GM21619 (cell line): ENCODE results near the gene DDX10.
A peak's percentile ranks its signal among the peaks of the same experiment; 100 is the strongest.

Experiments
- ATAC-seq: cut with Tn5 transposase; IDR thresholded peaks from one replicate; pipeline ENCODE4 v1.9.1; 2021; ENCODE audit not compliant: unreplicated experiment

The DDX10 gene

GRCh38 chr11:108654994-108655631 is 9.8 kb upstream of the DDX10 start:
- ATAC-seq: no peak

- ATAC-seq: peak; percentile 19
Observed at GRCh38 chr11:108662700-108663099, 2.2 kb upstream of the DDX10 start.

GRCh38 chr11:108663154-108663877 is 1.6 kb upstream of the DDX10 start:
- peak; percentile 53 for ATAC-seq

- no peak for ATAC-seq
Observed at GRCh38 chr11:108666373-108666772, 1.5 kb downstream of the DDX10 start.

GRCh38 chr11:108669286-108669685 is 4.4 kb downstream of the DDX10 start:
- no peak for ATAC-seq

GRCh38 chr11:108669711-108670110 is 4.8 kb downstream of the DDX10 start:
- no peak for ATAC-seq

GRCh38 chr11:108670451-108670850 is 5.6 kb downstream of the DDX10 start:
- ATAC-seq: no peak

GRCh38 chr11:108672113-108672512 is 7.2 kb downstream of the DDX10 start:
- no peak for ATAC-seq

- ATAC-seq: no peak
Observed at GRCh38 chr11:108672786-108673185, 7.9 kb downstream of the DDX10 start.

- no peak for ATAC-seq
Observed at GRCh38 chr11:108679045-108679444, 14.2 kb downstream of the DDX10 start.

GRCh38 chr11:108680271-108680670 is 15.4 kb downstream of the DDX10 start:
- no peak for ATAC-seq

- ATAC-seq: no peak
Observed at GRCh38 chr11:108685419-108686130, 20.7 kb downstream of the DDX10 start.

GRCh38 chr11:108693852-108694251 is 29.0 kb downstream of the DDX10 start:
- no peak for ATAC-seq

- ATAC-seq: no peak
Observed at GRCh38 chr11:108694846-108695245, 30.0 kb downstream of the DDX10 start.

- peak; percentile 73 for ATAC-seq
Observed at GRCh38 chr11:108697872-108698473, 33.1 kb downstream of the DDX10 start.

GRCh38 chr11:108698844-108699642 is 34.2 kb downstream of the DDX10 start:
- ATAC-seq: peak; percentile 77

GRCh38 chr11:108703916-108704315 is 39.0 kb downstream of the DDX10 start:
- ATAC-seq: no peak

- no peak for ATAC-seq
Observed at GRCh38 chr11:108705061-108705460, 40.2 kb downstream of the DDX10 start.

GRCh38 chr11:108708173-108708572 is 43.3 kb downstream of the DDX10 start:
- no peak for ATAC-seq

- no peak for ATAC-seq
Observed at GRCh38 chr11:108709741-108710140, 44.9 kb downstream of the DDX10 start.
